Activated T-helper 17 cell treated with anti-CD3 and anti-CD28 coated beads, Interleukin-2, amount 50 U/mL, for 72 hours (primary cell): ENCODE results near the gene TMEM185B. TPM values are rescaled to one million over a fixed set of nuclear protein-coding genes. Genes with fewer than 3 reads are reported as not detected.

Source experiments
- ATAC-seq: fragments of 150-1000 bp; cut with Tn5 transposase; replicated peaks from 2 replicates; pipeline ENCODE4 v1.10.0; 2021; ENCODE audit warnings: mild to moderate bottlenecking, moderate library complexity
- H3K27ac Mint-ChIP-seq: one replicate; pipeline ENCODE4 v1.8.0; 2022; ENCODE audit warnings: mixed read lengths
- H3K27me3 Mint-ChIP-seq: one replicate; pipeline ENCODE4 v1.8.0; 2022; ENCODE audit warnings: mixed read lengths
- H3K36me3 Mint-ChIP-seq: one replicate; pipeline ENCODE4 v1.8.0; 2022; ENCODE audit warnings: low read depth, mild to moderate bottlenecking, mixed read lengths
- H3K4me1 Mint-ChIP-seq: one replicate; pipeline ENCODE4 v1.8.0; 2022; ENCODE audit warnings: mixed read lengths
- H3K4me3 Mint-ChIP-seq: one replicate; pipeline ENCODE4 v1.8.0; 2022; ENCODE audit warnings: mild to moderate bottlenecking, mixed read lengths
- H3K9me3 Mint-ChIP-seq: one replicate; pipeline ENCODE4 v1.8.0; 2022; ENCODE audit warnings: mixed read lengths
- total RNA-seq, 2 donors: library from RNA; stranded (reverse); gene quantifications; one replicate each; pipeline ENCODE4 v1.2.3, GENCODE V29; 2022

Gene TMEM185B
- total RNA-seq, 2 donors from 2014 or later, result 28.0 to 31.2 TPM

DNA sequence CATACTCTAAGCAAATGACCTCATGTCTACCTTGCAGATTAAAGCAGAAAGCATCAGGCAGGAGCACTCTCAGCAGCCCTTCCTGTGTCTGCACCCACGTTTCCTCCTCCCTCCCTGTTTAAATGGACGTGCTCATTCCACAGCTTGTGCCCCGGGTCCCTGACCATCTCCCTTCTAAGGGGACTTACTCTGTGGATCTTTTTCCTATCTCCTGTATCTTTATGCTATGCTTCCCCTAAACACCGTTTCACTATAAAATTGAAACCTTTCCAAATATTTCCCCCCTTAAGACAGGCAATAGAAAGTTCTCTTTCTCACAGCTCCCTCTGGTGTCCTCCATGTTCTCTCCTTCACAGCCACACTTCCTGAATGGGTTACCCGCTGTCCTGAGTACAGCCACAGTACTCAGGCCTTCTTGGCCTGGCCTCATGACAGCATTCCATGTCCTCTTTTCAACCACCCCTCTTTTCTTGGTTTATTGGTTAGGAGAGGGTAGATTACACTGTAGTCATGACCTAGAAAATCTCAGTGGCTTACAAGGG, 41.1 kb downstream of the TMEM185B start:
- Mint-ChIP-seq H3K9me3 (no peaks in the 10 kb centered on the region), H3K4me1 (peaks cover 16% of the 10 kb centered on the region), H3K27ac (peak overlapping the region; percentile 66), H3K4me3 (peak overlapping the region; percentile 44), H3K36me3 (no peaks in the 10 kb centered on the region), H3K27me3 (no peaks in the 10 kb centered on the region)
- no peak for ATAC-seq

DNA sequence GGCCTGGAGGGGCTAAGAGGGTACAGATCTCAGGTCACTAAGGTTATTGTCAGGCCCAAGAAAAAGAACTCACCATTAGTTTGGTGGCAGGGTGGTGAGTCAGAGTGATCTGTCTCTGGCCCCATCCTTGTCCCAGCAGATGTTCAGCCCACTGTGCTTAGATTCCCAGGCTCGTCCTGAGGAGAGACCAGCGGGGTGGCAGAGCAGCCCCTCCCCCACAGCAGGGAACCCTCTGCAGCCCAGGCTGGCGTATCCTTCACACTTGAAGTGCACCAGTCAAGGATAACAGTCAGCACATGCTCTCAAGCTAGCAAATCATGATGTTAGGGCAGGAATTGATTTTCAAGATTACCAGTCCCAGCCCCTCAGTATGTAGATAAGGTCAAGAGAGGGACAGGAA, 43.1 kb downstream of the TMEM185B start:
- no peak for ATAC-seq
- Mint-ChIP-seq H3K27me3 (no peaks in the 10 kb centered on the region), H3K4me3 (no peak overlapping the region), H3K9me3 (no peaks in the 10 kb centered on the region), H3K36me3 (no peaks in the 10 kb centered on the region), H3K4me1 (peaks cover 16% of the 10 kb centered on the region), H3K27ac (peak overlapping the region; percentile 57)

DNA sequence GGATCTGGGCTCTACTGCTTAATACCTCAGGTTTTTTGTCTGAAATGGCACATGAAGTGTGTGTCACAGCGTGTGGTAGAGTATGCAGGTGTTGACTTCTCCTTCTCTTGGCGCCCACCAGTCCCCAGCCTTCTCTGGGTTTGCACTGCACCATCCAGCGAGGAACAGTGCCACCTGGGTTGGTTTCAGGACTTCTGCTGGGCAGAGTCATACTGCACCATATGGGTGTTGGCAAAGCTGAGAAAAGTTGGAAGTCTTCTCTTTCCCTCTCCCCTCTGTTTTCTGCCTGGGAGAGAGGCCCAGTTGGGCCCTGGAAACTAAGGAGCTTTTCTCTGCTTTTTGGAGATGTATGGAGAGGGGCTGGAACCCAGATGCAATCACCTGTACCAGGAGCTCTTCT, 43.8 kb downstream of the TMEM185B start:
- ATAC-seq, result no peak
- H3K4me1 Mint-ChIP-seq, result peaks cover 16% of the 10 kb centered on the region
- H3K27me3 Mint-ChIP-seq, result no peaks in the 10 kb centered on the region
- no peak overlapping the region for H3K4me3 Mint-ChIP-seq
- H3K9me3 Mint-ChIP-seq, result no peaks in the 10 kb centered on the region
- peak overlapping the region; percentile 57 for H3K27ac Mint-ChIP-seq
- no peaks in the 10 kb centered on the region for H3K36me3 Mint-ChIP-seq

DNA sequence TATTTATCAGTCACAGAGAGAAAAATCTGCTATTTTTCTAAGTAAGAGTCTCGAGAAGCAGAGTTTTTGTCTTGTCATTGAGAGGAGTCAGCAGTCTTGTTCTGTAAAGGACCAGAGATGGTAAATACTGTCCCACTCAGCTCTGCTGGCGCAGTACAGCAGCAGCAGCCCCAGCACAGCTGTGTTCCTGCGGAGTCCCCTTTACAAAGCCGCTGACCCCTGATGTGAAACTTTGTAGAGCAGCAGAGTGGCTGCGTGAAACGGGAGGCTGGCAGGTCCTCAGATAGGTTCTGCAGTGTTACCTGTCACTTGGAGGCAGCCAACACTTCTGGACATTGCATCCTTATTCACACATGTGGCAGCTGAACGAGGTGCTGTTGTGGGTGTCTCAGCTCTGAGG, 45.2 kb downstream of the TMEM185B start:
- H3K27ac Mint-ChIP-seq, result peak overlapping the region; percentile 95
- H3K4me3 Mint-ChIP-seq, result peak overlapping the region; percentile 94
- no peaks in the 10 kb centered on the region for H3K27me3 Mint-ChIP-seq
- no peaks in the 10 kb centered on the region for H3K9me3 Mint-ChIP-seq
- ATAC-seq, result no peak
- H3K4me1 Mint-ChIP-seq, result peaks cover 16% of the 10 kb centered on the region
- no peaks in the 10 kb centered on the region for H3K36me3 Mint-ChIP-seq

DNA sequence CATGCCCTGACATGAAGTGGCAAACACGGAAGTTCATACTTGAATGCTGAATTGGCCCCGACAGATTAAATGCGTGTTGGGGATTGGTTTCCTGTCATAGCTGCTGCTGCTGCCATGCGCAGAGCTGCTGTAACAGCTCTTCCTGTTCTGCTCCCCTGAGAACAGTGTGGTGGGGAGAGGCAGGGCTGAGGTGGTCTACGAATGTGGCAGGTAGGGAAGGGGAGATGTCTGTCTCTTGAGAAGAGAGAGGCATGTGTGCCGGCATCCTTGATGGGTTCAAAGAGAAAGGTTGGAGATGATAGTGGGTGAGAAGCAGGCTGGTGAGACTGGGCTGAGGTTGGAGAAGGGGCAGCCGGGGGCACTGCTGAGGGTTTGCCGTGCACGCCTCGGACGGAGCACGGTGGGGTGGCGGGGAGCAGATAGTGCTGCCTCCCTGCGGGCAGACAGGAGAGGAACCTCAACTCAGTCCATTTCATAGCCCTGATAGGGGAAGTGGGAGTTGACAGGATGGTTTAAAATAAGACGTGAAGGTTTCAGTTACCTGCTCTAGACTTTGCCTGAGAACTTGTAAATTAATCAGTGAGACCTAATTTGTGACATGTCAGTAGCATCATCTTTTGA, 46.1 kb downstream of the TMEM185B start:
- Mint-ChIP-seq H3K9me3 (no peaks in the 10 kb centered on the region), H3K27ac (peak overlapping the region; percentile 95), H3K4me1 (peaks cover 13% of the 10 kb centered on the region), H3K36me3 (no peaks in the 10 kb centered on the region), H3K4me3 (peak overlapping the region; percentile 94), H3K27me3 (no peaks in the 10 kb centered on the region)
- peak; percentile 92 for ATAC-seq

DNA sequence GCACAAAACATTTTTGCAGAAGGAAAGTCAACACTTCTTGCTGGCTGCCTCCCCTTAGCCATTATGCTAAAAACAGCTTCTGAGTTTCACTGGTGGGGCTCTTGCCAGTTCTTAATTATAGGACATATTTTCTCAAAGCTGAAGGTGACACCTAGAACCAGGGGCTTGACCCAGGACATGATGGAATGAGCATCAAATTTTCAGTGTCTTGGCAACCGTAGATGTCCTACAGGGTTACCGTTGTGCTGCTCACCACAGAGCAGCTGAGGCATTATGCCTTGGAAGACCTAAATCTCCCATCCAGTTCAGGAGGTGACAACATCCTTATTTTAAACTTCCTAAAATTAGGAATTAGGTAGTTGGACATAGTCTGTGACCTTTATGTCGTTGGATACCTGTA, 46.7 kb downstream of the TMEM185B start:
- H3K27me3 Mint-ChIP-seq, result no peaks in the 10 kb centered on the region
- ATAC-seq, result no peak
- H3K36me3 Mint-ChIP-seq, result no peaks in the 10 kb centered on the region
- H3K4me1 Mint-ChIP-seq, result peaks cover 7% of the 10 kb centered on the region
- peak overlapping the region; percentile 95 for H3K27ac Mint-ChIP-seq
- no peaks in the 10 kb centered on the region for H3K9me3 Mint-ChIP-seq
- H3K4me3 Mint-ChIP-seq, result peak overlapping the region; percentile 94

DNA sequence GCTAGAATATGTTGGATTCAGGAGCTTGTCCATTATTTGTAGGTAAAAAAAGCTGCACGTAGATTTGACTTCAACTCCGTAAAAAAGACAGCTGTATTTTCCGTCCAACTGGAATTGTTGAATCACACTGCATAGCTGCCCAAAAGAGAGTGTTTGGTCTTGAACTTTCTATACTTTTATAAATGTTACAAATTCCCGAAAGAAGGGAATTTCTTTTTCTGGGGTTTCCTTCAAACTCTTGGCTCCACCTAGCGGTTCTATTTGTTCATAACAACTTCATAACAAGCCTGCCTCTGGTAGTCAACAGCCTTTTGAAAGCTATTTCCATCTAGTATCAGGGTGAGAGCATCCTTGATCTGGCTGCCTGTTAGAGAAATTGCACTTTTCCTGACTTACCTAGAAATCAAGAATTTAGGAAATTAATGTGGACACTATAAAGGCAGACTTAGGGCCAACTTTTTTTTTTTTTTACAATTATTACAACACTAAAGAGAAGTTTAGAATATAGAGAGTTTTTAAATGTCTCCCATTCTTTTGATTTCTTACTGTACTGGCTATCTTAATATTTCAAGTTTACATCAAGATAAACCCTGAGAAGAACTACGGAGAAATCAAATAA, 48.1 kb downstream of the TMEM185B start:
- Mint-ChIP-seq H3K27me3 (no peaks in the 10 kb centered on the region), H3K9me3 (no peaks in the 10 kb centered on the region), H3K4me1 (peaks cover 5% of the 10 kb centered on the region), H3K36me3 (no peaks in the 10 kb centered on the region), H3K4me3 (peak overlapping the region; percentile 29), H3K27ac (peak overlapping the region; percentile 55)
- no peak for ATAC-seq

Other genes with a start within 250 kb of the TMEM185B start
- gene EPB41L5, start 210.3 kb downstream of the TMEM185B start, total RNA-seq, result 1 to 10 TPM; 1.9 to 2.4 TPM
- 10 to 100 TPM; 77.4 to 91.9 TPM for gene RALB, start 29.5 kb upstream of the TMEM185B start, total RNA-seq
- gene INHBB, start 122.7 kb upstream of the TMEM185B start, total RNA-seq, result not detected